HuH-7 (cell line): ENCODE measurements around the gene GLB1L2.
"Not testable (repeated sequence)": the region's sequence is repeated elsewhere in the genome, so short reads cannot be mapped to it uniquely, and the experiment has no call there.

Experiments used
- DNase-seq: peaks from one replicate; pipeline ENCODE4 v3.0.0; 2011; ENCODE audit warnings: low spot score

Gene GLB1L2

DNA sequence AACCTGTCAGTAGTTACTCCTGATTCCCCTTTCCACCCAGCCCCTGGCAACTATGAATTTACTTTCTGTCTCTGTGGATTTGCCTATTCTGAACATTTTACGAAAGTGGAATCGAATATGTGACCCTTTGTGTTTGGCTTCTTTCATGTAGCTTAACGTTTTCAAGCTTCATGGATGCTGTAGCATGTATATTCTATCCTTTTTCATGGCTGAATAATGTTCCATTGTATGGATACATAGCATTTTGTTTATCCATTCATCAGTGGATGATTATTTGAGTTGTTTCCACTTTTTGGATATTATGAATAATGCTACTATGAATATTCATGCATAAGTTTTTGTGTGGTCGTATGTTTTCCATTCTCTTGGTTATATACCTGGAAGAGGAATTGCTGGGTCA is 9.2 kb upstream of the GLB1L2 start:
- DNase-seq: no peak

DNA sequence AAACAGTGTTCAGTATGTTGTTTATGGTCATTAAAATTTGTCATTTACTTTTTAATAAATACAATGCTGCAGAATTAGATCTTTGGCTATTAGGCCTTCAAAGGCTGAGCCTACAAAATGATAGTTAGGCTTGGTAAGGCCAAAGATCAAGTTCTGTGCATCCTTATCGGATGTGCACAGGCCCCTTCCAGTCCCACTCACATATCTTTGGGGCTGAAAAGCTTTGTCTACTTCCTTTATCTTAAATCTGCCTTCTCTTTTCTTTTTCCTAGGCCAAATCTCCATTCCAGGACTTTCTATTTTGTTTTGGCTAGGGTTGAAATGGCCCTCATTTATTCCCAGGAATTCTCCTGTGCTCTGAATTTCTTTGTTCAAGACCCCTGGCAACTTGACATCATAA is 3.4 kb upstream of the GLB1L2 start:
- no peak for DNase-seq

DNA sequence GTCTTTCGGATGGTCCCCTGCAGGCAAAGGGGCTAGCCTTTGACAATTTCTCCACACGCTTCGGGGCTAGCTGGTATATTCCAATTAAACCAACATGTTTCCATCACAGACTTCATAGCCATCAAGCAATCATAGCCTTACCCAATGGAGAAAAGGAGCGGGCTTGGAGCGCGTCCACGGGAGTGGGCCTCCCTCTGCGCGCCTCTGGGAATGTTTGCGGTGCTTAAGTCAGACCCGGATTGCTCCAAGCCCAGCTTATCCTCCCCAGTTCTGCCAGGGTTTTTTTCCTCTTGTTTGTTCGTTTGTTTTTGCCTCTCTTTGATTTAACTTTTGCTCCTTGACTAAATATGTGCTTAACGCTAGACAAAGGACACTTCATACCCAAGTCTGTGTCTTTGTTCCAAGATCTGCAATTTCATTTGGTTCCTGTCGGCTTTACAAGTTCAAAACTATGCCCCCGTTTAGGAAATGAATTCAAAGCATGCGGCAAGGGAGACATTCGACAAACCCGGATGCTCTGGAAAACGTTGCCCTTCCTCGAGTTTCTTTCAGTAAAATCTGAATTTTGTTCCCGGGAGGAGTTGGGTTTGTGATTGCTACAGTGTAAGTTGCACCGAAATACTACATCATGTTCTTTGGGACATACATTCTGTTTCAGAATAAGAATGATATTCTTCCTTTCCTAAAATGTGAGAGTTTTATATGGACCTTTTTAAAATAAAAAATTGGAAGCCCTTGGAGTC is 1.0 kb upstream of the GLB1L2 start:
- DNase-seq: no peak

DNA sequence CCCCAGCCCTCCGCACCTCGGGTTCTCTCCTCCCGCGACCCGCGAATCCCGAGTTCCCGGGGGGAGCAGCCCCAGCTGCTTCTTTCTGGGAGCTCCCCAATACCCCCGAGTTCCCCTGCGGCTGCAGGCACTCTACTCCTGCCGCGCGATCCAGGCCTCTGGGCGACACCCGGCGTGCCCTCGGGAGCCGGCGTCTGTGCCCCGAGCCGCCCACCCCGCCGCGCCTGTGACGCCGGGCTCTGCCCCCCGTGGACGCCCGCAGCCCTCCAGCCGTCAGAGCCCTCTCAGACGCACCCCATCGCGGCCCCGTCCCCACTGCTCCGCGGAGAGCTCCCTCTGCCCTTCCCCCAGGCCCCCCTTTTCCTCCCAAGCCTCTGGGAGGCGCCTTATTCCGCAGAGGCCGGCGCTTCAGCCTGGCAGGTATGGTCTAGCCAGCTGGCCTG is 422 bp downstream of the GLB1L2 start:
- no peak for DNase-seq

DNA sequence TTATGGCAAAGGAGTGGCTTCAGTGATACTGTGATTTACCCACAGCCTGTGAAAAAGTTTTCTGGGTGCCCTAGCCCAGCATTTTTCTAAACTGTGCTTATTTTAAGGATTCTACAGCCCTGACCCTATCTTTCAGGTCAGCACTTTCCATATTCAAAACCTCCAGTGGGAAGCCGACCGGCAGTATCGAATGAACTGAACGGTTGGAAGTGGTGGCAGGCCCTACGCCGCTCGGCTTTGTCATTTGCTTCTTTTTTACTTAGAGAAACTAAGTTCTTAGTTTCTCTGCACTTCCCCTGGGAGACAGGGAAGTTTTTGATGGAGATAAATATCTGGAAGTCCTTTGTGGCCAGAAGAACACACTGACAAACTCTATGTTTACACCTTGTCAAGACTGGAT is 994 bp downstream of the GLB1L2 start:
- DNase-seq: no peak

DNA sequence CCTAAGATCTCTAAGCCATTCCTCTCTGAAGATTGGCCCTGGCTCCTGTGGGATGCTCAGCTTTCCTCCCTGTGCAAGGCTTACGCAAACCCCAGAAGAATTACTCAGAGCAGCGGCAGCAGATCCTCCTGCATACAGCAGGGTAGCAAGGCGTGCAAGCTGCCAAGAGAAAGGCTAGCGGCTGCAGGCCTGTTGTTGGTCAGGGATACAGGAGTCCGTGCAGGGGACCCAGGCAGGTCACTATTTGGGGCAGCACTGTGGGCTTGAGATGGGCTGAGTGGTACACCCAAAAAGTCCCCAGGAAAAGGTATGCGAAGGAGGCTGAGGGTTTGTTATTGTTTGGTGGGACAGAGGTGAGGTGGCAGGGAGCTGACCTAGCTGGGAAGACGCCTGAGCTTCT is 1.5 kb downstream of the GLB1L2 start:
- no peak for DNase-seq

DNA sequence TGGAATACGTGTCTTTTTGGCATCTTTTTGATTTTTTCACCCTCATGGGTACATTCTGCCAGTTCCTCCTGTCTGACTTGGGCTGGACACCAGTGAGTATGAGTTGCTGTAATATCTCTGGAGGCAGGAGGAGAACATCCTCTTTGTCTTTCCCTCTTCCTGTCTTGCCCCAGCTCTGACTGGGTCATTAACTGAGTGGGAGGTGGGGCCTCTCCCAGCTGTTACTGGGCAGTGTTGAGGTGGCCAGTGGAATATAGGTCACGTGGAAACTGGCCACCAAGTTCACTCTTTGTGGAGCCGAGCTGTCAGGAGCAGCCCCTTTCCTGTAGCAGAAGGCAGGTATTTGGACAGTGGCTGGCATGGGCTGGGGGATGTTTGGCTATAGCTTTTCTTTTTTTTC is 2.2 kb downstream of the GLB1L2 start:
- DNase-seq: no peak

DNA sequence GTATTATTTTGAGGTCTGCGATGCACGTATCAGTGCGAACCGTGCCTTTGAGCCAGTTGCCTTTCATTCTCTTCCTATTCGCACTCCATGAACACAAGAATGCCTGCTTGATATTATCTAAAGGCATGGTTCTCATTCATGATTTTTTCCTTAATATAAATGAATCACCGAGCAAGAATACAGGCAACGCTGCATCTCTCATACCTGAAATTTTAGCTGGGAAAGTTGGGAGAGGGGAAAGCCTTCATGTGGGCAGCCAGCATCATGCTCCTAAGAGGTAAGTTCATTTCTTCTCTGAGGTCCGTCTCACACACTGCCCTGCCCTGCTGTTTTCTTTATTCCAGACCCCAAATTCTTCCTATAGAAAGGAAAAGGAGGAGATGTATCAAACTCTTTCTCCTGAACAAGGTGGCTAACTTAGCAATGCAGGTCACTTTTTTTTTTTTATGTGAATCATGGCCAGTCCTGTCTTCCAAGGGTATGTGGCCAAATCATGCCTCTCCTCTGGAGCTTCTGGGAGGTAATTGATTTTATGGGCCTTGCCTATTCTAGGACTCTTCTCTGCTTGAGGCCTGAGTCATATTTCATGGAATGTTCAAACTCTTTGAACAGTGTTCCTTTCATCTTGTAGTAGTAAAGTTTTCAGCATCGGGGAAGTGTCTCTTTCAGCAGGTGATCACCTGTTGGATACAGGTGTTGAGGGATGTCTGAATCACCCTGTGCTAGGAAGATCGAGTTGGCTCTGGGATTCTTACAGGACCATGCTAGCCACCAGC is 3.2 kb downstream of the GLB1L2 start:
- DNase-seq: no peak

DNA sequence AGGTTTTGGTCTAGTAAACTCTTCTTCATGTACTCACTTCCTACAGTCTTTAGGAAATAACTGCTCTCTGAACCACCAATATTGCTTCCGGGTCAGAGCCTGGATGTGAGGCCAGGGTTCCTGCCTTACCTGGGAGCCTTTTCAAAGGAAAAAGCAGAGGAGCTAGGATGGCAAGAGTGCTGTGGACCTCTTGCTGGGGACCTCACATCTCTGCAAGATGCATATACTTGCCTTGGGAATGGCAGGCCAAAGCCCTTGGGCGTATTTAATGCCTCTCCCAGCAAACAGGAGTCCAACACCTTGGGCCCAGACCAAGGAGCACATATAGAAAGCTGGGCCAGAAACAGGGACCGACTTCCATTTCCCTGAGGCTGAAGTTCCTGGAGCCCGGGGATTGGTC is 5.3 kb downstream of the GLB1L2 start:
- DNase-seq: no peak

DNA sequence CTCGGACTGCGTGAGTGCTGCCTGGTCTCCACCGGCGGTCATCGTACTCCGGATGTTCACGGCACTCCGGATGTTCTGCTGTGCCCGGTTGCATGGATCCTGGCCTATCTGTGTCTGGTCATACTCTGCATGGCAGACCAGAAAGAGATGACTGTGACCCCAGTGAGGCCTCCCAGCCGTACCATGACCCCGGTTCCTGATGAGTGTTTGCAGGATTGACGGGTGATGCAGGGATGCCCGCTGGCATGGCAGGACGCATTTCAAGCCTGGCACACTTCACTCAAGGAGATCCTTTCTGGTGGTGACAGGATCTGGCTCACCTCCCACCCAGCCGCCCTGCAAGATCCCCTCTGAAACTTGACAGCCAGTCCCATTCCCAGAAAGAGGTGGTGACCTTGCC is 6.3 kb downstream of the GLB1L2 start:
- no peak for DNase-seq

DNA sequence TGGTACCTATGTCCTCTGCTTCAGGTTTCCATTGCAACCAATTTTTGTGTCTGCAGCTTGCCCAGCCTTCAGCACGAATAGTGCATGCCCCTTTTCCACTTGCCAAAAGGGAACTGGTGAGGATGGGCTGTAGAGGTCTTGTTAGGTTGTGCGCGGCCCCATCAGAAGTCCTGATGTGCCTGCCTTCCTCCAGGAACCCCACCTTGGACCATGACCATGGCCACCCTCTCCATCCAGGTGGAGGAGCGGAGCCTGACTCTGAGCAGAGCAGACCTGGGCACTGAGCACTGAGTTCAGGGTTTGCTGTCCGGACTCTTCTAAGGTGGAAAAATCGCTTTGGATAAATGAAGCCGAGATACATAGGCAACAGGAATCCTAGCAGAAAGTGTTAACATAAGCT is 6.9 kb downstream of the GLB1L2 start:
- DNase-seq: no peak

DNA sequence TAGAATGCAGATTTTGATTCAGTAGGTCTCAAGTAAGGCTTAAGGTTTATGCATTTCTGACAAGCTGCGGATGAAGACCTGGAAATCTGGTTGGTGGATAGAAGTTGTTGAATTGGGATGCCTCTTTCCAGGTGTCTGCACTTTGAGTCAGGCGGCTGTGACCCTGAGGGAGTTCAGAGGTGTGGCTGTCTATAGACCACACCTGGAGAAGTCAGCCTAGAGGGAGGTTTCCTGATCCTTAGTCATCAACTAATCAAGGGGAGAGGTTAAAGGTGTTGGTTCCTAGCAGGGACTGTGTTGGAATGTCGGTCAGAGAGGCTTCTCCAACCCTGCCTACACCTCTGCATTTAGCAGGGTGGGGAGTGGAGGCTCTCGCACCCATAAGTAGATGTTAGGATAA is 8.0 kb downstream of the GLB1L2 start:
- no peak for DNase-seq

DNA sequence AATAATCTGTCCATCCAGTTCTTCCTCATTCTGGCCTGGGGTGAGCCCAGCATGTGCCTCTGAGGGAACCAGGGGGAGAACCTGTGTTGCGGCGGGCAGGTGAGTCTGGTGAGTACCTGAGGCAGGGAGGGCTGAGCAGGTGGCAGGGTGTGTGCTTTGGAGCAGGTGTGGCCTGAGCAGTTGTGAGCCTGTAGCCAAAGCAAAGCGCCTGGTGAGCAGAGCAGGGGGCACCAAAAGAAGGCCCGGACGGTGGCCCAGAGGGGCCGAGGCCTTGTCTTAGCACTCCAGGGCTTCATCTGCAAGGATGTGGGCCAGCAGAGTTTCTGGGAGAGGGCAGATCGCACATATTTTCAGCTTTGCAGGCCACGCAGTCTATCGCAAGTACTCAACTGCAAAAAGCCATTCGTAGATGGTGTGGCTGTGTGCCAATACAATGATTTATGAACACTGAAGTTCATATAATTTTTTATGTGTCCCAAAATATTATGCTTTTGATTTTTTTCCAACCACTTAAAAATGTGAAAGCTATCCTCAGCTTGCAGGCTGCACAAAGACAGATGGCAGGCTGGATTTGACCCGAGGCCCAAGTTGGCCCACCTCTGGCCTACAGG is 8.7 kb downstream of the GLB1L2 start:
- no peak for DNase-seq

DNA sequence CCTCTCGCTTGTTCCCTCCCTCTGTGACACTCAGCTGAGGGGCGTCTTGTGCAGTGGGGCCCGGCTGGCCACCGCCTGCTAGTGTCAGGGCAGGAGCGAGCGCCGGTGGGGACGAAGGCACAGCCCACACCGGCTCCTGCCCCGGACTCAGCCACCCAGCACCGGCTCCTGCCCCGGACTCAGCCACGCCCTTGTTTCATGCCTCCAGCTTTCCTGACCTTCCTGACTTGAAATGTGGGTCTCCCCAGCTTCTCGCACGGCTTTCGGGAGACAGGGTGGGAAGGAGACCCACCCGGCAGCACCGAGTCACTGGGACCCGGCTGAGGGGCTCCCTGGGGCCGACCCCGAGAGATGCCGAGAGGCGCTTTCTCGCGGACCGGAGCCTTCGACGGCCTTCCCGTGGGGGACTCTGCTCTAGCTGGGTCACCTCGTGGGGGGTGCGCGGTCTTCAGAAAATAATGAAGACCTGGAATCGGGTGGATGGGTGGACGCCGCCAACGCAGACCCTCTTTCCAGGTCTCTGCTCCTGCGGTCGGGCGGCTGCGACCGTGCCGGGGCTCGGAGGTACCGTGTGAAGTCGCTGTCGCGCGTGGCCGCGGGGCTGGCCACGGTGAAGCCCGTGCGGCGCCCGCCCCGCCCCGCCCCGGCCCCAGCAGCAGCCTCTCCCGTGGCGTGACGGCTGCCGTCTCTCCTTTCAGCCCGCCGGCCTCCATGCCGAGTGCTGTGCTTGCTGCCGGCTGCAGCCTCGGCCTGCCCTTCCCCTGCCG is 10.2 kb downstream of the GLB1L2 start:
- DNase-seq: no peak

DNA sequence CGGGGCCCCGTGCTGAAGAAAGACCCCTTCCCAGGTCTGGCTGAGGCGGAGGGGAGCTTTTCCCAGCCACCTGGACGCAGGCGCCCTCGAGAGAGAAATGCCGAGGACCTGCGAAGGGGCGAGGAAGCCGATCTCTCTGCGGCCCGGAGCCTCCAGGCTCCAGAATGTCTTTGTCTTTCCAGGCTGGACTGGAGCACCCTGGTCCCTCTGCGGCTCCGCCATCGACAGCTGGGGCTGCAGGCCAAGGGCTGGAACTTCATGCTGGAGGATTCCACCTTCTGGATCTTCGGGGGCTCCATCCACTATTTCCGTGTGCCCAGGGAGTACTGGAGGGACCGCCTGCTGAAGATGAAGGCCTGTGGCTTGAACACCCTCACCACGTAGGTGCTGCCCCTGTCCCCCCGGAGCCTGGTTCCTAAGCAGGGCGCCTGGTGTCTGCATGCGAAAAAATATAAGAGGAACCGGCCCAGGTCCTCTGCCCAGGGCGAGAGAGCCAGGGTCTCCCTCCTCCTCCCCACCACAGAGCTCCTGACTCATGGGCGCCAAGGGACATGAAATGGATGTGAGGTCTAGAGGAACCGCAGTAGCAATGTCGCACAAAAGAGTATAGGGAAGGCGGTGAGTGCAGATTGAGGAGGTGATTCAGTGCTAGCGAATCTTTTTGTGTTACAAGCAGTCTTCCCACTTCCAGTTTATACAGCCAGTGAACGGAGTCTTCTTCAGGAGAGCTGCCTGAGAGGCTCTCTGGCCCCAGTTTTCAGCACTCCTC is 11.0 kb downstream of the GLB1L2 start:
- no peak for DNase-seq

DNA sequence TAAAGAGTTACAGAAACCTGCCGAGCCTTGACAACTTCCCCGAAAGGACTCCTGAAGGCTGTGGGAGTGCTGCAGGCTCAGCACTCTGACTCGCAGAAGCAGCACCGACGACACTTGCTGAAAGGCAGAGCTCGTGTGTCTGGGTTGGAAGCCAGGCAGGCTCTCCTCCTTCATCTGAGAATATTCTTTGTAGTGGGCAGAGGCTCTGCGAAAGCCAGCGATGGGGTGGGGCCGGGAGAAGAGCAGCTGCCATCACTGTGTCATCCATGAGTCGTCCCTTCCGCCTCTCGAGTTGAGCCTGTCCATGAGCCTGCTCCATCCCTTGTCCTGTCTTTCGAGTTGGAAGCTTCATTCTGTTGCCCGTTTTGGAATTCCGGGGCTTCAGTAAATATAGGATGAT is 11.9 kb downstream of the GLB1L2 start:
- no peak for DNase-seq

DNA sequence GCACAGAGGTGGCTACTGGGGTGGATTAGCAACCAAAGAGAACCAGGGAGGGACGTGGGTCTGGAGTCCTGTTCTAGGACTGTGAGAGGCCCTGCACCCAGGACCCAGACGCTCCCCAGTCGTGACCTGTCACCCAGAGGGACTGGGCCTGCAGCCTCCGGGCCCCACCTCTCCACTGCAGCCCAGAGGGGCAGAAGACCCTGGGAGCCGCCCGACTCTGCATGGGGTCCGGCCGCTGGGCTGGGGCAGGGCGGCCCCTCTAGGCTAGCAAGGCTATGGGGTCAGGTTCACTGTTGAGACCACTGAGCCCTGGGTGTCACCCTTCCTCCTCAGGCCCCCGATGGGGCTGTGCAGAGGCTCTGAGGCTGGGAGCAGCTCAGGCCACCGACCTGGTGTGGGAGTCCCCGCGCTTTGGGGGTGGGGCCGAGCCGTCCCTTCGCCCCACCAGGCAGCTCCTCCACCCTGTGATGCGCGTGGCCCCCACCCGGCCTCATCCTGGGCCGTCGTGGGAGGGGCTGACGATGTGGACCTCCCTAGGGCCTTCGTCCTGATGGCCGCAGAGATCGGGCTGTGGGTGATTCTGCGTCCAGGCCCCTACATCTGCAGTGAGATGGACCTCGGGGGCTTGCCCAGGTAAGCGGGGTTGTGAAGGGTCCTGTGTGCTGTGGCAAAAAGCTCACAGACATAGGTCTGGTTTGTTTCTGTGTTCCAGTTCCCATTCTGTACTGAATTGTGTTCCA is 12.9 kb downstream of the GLB1L2 start:
- not testable (repeated sequence) for DNase-seq

DNA sequence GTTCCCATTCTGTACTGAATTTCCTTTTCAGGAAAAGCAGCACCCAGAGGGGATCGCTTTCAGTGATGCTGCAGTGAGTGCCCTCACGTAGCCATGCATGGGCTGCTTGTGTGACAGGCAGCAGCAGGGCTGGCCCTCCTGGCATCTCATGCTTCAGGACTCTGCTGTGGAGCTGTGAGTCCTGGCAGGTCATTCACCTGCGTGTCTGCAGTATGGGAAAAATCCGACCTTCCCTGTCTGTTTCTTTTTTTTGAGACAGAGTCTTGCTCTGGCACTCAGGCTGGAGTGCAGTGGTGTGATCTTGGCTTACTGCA is 13.4 kb downstream of the GLB1L2 start:
- no peak for DNase-seq

DNA sequence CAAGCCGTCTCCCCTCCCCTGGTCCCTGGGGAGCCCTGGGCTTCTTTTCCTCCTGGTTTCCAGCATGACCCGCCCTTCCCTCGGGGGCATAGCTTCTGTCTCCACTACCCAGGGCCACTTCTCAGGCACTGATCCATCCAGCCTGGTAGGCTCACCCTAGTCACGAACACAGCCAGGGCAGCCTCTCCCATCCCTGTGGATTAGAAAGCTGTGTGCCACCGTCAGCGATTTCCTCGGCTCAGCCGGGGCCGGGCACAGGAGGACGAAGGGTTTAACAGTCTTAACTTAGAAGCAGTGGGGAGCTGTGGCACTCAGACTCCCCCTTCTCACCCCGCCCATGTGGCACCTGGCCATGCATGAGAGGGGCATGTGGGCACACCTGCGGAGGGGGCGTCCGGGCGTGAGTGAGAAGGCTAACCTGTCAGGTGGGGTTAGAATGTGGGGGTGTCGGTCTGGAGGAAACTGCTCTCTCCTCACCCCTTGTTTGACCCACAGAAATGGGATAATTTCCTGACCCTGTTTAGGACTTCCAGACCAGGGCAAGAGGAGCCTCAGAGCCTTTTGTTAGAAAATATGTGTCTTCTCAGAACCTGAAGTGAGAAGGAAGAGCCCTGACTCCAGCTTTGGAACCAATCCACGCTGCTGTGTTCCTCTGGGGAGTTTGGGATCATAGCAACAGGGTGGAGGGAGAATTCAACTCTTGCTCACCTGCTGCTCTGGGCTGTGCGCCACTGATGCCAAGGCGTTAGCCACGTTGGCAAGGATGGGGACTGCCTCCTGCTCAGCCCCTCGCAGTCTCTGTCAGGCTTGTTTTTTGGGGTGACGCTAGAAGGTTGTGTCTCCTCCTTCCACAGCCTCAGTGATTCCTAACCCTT is 14.6 kb downstream of the GLB1L2 start:
- DNase-seq: no peak

DNA sequence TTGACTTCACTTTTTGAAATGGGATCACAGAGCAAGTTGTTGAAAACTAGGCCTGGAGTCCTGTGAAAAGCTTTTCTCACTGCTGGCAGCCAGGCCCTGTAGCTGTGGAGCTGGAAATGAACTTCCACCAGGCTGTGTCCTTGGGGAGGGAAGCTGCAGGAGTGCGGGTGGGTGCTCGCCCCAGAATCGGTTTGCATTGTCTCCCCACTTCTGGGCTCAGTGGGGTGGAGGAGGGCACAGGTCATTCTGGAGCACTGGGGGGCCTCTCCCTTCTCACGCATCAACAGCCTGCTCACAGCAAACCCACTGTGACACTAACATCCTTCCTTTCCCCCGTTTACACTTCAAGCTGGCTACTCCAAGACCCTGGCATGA is 15.2 kb downstream of the GLB1L2 start:
- no peak for DNase-seq
